ENCODE data around the gene BCAT1.
"Not testable (repeated sequence)": the region's sequence is repeated elsewhere in the genome, so short reads cannot be mapped to it uniquely, and the experiment has no call there.

Gene BCAT1

GRCh38 chr12:24853094-24853493 lies 95.8 kb downstream of the BCAT1 start:
- H3K27me3 ChIP-seq (ENCODE audit: insufficient read depth, low read length, poor library complexity): no peaks in the 10 kb centered on the region
- no peak overlapping the region for H3K9ac ChIP-seq (ENCODE audit: low read depth, low read length)
- H4K20me1 ChIP-seq (ENCODE audit: insufficient read depth, low read length): no peaks in the 10 kb centered on the region
- peaks cover 22% of the 10 kb centered on the region; the same call in 1 of the 2 replicates for H3K36me3 ChIP-seq (ENCODE audit: insufficient read depth, low read length)
- ATAC-seq (ENCODE audit: insufficient read depth, low read depth) (no peak), DNase-seq (no peak)
- no peak overlapping the region for H2AFZ ChIP-seq (ENCODE audit: low read depth, low read length)
- TF ChIP-seq CTCF (IDR thresholded peaks at IDR 0.05; ENCODE audit: borderline replicate concordance, extremely low read depth, low read length, poor library complexity, severe bottlenecking) (no peak), EZH2 (IDR thresholded peaks at IDR 0.05; ENCODE audit: borderline replicate concordance, low read depth, low read length, severe bottlenecking) (no peak)
- no peaks in the 10 kb centered on the region for H3K79me2 ChIP-seq (ENCODE audit: insufficient read depth, low read length)
- no peak overlapping the region for H3K27ac ChIP-seq (ENCODE audit: low read length)
- no peaks in the 10 kb centered on the region for H3K9me3 ChIP-seq (ENCODE audit: insufficient read depth, low read length, severe bottlenecking)
- H3K4me3 ChIP-seq (ENCODE audit: low read depth in 1 of 2, low read length in 2 of 2): no peak overlapping the region
- H3K4me2 ChIP-seq (ENCODE audit: insufficient read depth, low read length): no peak overlapping the region
- no peaks in the 10 kb centered on the region for H3K4me1 ChIP-seq (ENCODE audit: insufficient read depth, low read length)

GRCh38 chr12:24852420-24852819 lies 96.5 kb downstream of the BCAT1 start:
- no peaks in the 10 kb centered on the region for H4K20me1 ChIP-seq (ENCODE audit: insufficient read depth, low read length)
- ATAC-seq (ENCODE audit: insufficient read depth, low read depth) (no peak), DNase-seq (no peak)
- no peak overlapping the region for H2AFZ ChIP-seq (ENCODE audit: low read depth, low read length)
- no peak overlapping the region for H3K9ac ChIP-seq (ENCODE audit: low read depth, low read length)
- no peak overlapping the region for H3K4me2 ChIP-seq (ENCODE audit: insufficient read depth, low read length)
- no peak overlapping the region for H3K27ac ChIP-seq (ENCODE audit: low read length)
- H3K9me3 ChIP-seq (ENCODE audit: insufficient read depth, low read length, severe bottlenecking): no peaks in the 10 kb centered on the region
- H3K36me3 ChIP-seq (ENCODE audit: insufficient read depth, low read length): peaks cover 22% of the 10 kb centered on the region; the same call in 1 of the 2 replicates
- H3K27me3 ChIP-seq (ENCODE audit: insufficient read depth, low read length, poor library complexity): no peaks in the 10 kb centered on the region
- no peaks in the 10 kb centered on the region for H3K4me1 ChIP-seq (ENCODE audit: insufficient read depth, low read length)
- H3K79me2 ChIP-seq (ENCODE audit: insufficient read depth, low read length): no peaks in the 10 kb centered on the region
- TF ChIP-seq CTCF (IDR thresholded peaks at IDR 0.05; ENCODE audit: borderline replicate concordance, extremely low read depth, low read length, poor library complexity, severe bottlenecking) (peak; percentile 55), EZH2 (IDR thresholded peaks at IDR 0.05; ENCODE audit: borderline replicate concordance, low read depth, low read length, severe bottlenecking) (no peak)
- H3K4me3 ChIP-seq (ENCODE audit: low read depth in 1 of 2, low read length in 2 of 2): no peak overlapping the region

- H3K27me3 ChIP-seq (ENCODE audit: insufficient read depth, low read length, poor library complexity); H3K79me2 ChIP-seq (ENCODE audit: insufficient read depth, low read length); H3K9me3 ChIP-seq (ENCODE audit: insufficient read depth, low read length, severe bottlenecking); DNase-seq; H2AFZ ChIP-seq (ENCODE audit: low read depth, low read length); H3K4me1 ChIP-seq (ENCODE audit: insufficient read depth, low read length); H3K27ac ChIP-seq (ENCODE audit: low read length); H4K20me1 ChIP-seq (ENCODE audit: insufficient read depth, low read length); H3K4me3 ChIP-seq (ENCODE audit: low read depth in 1 of 2, low read length in 2 of 2); ATAC-seq (ENCODE audit: insufficient read depth, low read depth); H3K4me2 ChIP-seq (ENCODE audit: insufficient read depth, low read length); H3K9ac ChIP-seq (ENCODE audit: low read depth, low read length): not testable (repeated sequence)
- peaks cover 26% of the 10 kb centered on the region; the same call in 1 of the 2 replicates for H3K36me3 ChIP-seq (ENCODE audit: insufficient read depth, low read length)
Observed at GRCh38 chr12:24851883-24852282, 97.0 kb downstream of the BCAT1 start.

- Histone ChIP-seq H2AFZ (ENCODE audit: low read depth, low read length) (no peak overlapping the region), H3K27ac (ENCODE audit: low read length) (no peak overlapping the region), H3K4me2 (ENCODE audit: insufficient read depth, low read length) (no peak overlapping the region), H3K27me3 (ENCODE audit: insufficient read depth, low read length, poor library complexity) (no peaks in the 10 kb centered on the region), H3K4me3 (ENCODE audit: low read depth in 1 of 2, low read length in 2 of 2) (no peak overlapping the region), H3K79me2 (ENCODE audit: insufficient read depth, low read length) (no peaks in the 10 kb centered on the region), H3K9me3 (ENCODE audit: insufficient read depth, low read length, severe bottlenecking) (no peaks in the 10 kb centered on the region), H3K36me3 (ENCODE audit: insufficient read depth, low read length) (peaks cover 26% of the 10 kb centered on the region; the same call in 1 of the 2 replicates), H3K4me1 (ENCODE audit: insufficient read depth, low read length) (0 out of 2 replicates have a peak, but pooled peaks cover 3% of the 10 kb centered on the region), H3K9ac (ENCODE audit: low read depth, low read length) (no peak overlapping the region), H4K20me1 (ENCODE audit: insufficient read depth, low read length) (no peaks in the 10 kb centered on the region)
- TF ChIP-seq EZH2 (IDR thresholded peaks at IDR 0.05; ENCODE audit: borderline replicate concordance, low read depth, low read length, severe bottlenecking) (no peak), CTCF (IDR thresholded peaks at IDR 0.05; ENCODE audit: borderline replicate concordance, extremely low read depth, low read length, poor library complexity, severe bottlenecking) (no peak)
- DNase-seq (no peak), ATAC-seq (ENCODE audit: insufficient read depth, low read depth) (no peak)
Observed at GRCh38 chr12:24851341-24851740, 97.6 kb downstream of the BCAT1 start.

Data from DND-41 (cell line).